Heart left ventricle (tissue), 13 donors: ENCODE data around the gene RPLP2.

ENCODE experiments used
- POLR2A ChIP-seq, 2 donors: fragments of 450-650 bp; IDR thresholded peaks; one replicate each; pipeline ENCODE4 v1.6.1; 2017; ENCODE audit warnings: antibody characterized with exemption in 2 of 2, mild to moderate bottlenecking in 2 of 2, moderate library complexity in 2 of 2
- TF ChIP-seq, protein P1 (sequence below), 12 donors: fragments of 200-600 bp; sonication (generic) in 4 of 12; IDR thresholded peaks; one replicate each; pipeline versions ENCODE4 v1.5.0 to v1.8.0; 2018 to 2022; ENCODE audit warnings: antibody characterized with exemption in 12 of 12, mild to moderate bottlenecking in 5 of 12
- donor health status: ischemic (EF 13 %, LVEDD 7.1; RV severe dilation, severe dysfunction).
- donor health status: DM: no; HTN: yes; CAD: no.
- donor health status: DM: no; HTN: no; CAD: no.
- donor health status: ischemic (EF 25% LVEDD 6.9; RV normal size, moderate dysfunction).
- donor health status: ischemic (EF 25% LVEDD 5.7; RV mildly dilated, moderate dysfunction).
- donor health status: ischemic (EF 35%, LVEDD 5.7; RV mildly dilated, moderate dysfunction).
- donor health status: nonischemic (EF 11% LVEDD 7.7; RV severe dilation, severe dysfunction).
- donor health status: DM: yes; HTN: yes; CAD: no.
- donor health status: PGD.
- donor health status: ischemic (EF 29% LVEDD 5.4; RV normal size, mild dysfunction).
- donor health status: nonischemic (EF 23%, LVEDD 6.1; RV moderate dilation, normal function).

DNA sequence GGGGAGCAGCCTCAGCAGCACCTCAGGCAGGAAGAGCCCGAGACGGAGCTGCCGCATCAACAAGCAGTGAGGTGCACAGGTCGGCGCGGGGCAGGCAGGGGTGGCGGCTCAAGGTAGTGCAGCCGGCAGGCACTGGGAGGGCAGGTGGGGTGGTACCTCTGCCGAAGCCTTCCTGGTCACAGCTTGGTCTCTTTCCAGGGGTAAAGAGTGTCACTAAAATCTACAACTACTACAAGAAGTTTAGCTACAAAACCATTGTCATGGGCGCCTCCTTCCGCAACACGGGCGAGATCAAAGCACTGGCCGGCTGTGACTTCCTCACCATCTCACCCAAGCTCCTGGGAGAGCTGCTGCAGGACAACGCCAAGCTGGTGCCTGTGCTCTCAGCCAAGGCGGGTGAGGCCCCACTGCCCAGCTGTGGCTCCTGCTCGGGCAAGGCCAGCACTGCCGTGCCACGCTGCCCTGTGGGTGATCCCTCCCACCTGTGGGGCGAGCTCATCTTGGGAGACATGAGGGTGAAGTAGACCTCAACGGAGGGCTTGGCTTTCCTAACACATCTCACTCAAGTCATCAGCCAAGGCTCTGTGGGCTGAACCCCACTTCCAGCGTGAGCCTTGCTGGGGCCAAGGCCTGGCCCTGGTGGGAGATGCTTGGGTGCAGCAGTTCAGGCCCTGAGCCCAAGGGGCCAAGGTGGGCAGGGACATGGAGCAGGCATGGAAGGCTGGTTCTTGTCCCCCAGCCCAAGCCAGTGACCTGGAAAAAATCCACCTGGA, 46.0 kb upstream of the RPLP2 start:
- TF ChIP-seq, protein P1, sequence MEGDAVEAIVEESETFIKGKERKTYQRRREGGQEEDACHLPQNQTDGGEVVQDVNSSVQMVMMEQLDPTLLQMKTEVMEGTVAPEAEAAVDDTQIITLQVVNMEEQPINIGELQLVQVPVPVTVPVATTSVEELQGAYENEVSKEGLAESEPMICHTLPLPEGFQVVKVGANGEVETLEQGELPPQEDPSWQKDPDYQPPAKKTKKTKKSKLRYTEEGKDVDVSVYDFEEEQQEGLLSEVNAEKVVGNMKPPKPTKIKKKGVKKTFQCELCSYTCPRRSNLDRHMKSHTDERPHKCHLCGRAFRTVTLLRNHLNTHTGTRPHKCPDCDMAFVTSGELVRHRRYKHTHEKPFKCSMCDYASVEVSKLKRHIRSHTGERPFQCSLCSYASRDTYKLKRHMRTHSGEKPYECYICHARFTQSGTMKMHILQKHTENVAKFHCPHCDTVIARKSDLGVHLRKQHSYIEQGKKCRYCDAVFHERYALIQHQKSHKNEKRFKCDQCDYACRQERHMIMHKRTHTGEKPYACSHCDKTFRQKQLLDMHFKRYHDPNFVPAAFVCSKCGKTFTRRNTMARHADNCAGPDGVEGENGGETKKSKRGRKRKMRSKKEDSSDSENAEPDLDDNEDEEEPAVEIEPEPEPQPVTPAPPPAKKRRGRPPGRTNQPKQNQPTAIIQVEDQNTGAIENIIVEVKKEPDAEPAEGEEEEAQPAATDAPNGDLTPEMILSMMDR (IDR thresholded peaks at IDR 0.05) = no peak
- no peak for TF ChIP-seq POLR2A (IDR thresholded peaks at IDR 0.05)
